PC-3 (cell line): ENCODE results near the gene RALGAPA1. TPM values are rescaled to one million over a fixed set of nuclear protein-coding genes. Genes with fewer than 3 reads are reported as not detected.

Experiments used
- ATAC-seq: fragments of 200-7000 bp; cut with Tn5 transposase; 2 replicates; pipeline ENCODE4 v1.9.1; 2020; ENCODE audit warnings: mild to moderate bottlenecking, moderate library complexity
- BruUV-seq: library from RNA; stranded (reverse); fragments of 400-500 nt; replicated peaks from 2 replicates; lab custom pipeline; 2021; lab: Mats Ljungman, UMichigan
- CTCF ChIA-PET: fragments of 300-600 bp; sonication (Branson Sonifier 250); formaldehyde crosslinking; loops from one replicate; lab custom pipeline; 2022; ENCODE audit warnings: antibody characterized with exemption; lab: Charles Lee
- POLR2A ChIA-PET: fragments of 300-600 bp; sonication (Branson Sonifier 250); formaldehyde crosslinking; loops from one replicate; lab custom pipeline; 2022; ENCODE audit warnings: antibody characterized with exemption; ENCODE audit not compliant: unreplicated experiment; lab: Charles Lee
- DNase-seq: peaks from one replicate; pipeline ENCODE4 v3.0.0-alpha.2; 2015
- H2AFZ ChIP-seq: fragments of 300-600 bp; sonication (generic); 2 replicates; pipeline ENCODE4 v1.6.0; 2016; ENCODE audit warnings: antibody characterized with exemption, low read length
- H3F3A ChIP-seq: fragments of 300-600 bp; sonication (generic); one replicate; pipeline ENCODE4 v1.6.0; 2017; ENCODE audit warnings: antibody characterized with exemption, low read length, control low read depth, mild to moderate bottlenecking; ENCODE audit not compliant: unreplicated experiment
- H3K27ac ChIP-seq: fragments of 300-600 bp; sonication (generic); 2 replicates; pipeline ENCODE4 v1.5.1; 2016; ENCODE audit warnings: mild to moderate bottlenecking, low read length
- H3K27me3 ChIP-seq: fragments of 300-600 bp; sonication (generic); 2 replicates; pipeline ENCODE4 v1.6.1; 2016; ENCODE audit warnings: low read length, mixed read lengths
- H3K36me3 ChIP-seq: fragments of 300-600 bp; sonication (generic); 2 replicates; pipeline ENCODE4 v1.6.1; 2016; ENCODE audit warnings: low read depth, mixed run types, low read length, mixed read lengths
- H3K4me1 ChIP-seq: fragments of 300-600 bp; sonication (generic); 2 replicates; pipeline ENCODE4 v1.5.1; 2016; ENCODE audit warnings: low read length; ENCODE audit not compliant: insufficient read depth
- H3K4me2 ChIP-seq: fragments of 300-600 bp; sonication (generic); 2 replicates; pipeline ENCODE4 v1.6.0; 2016; ENCODE audit warnings: low read length
- H3K4me3 ChIP-seq: fragments of 300-600 bp; sonication (generic); 2 replicates; pipeline ENCODE4 v1.5.1; 2016; ENCODE audit warnings: mild to moderate bottlenecking, low read length, mixed read lengths
- H3K79me2 ChIP-seq: fragments of 300-600 bp; sonication (generic); 2 replicates; pipeline ENCODE4 v1.6.1; 2017; ENCODE audit warnings: low read length, mixed read lengths
- H3K9ac ChIP-seq: fragments of 300-600 bp; sonication (generic); 2 replicates; pipeline ENCODE4 v1.6.0; 2016; ENCODE audit warnings: mild to moderate bottlenecking, low read length
- H3K9me2 ChIP-seq: fragments of 300-600 bp; sonication (generic); replicated peaks from 2 replicates; pipeline ENCODE4 v1.6.1; 2016; ENCODE audit warnings: mixed run types, low read length, mixed read lengths
- H3K9me3 ChIP-seq: fragments of 300-600 bp; sonication (generic); 2 replicates; pipeline ENCODE4 v1.6.1; 2016; ENCODE audit warnings: low read length, mixed read lengths
- H4K20me1 ChIP-seq: fragments of 300-600 bp; sonication (generic); 2 replicates; pipeline ENCODE4 v1.6.1; 2016; ENCODE audit warnings: low read length, mixed read lengths
- EZH2 ChIP-seq: fragments of 300-600 bp; sonication (generic); IDR thresholded peaks from one replicate; pipeline ENCODE4 v1.6.1; 2017; ENCODE audit warnings: antibody characterized with exemption, mild to moderate bottlenecking, low read length; ENCODE audit not compliant: unreplicated experiment
- EZH2phosphoT487 ChIP-seq: fragments of 300-600 bp; sonication (generic); IDR thresholded peaks from 2 replicates; pipeline ENCODE4 v1.6.1; 2018; ENCODE audit warnings: mild to moderate bottlenecking, antibody characterized with exemption, low read length, borderline replicate concordance
- intact Hi-C: fragments of 100-400 bp; cut with micrococcal nuclease; formaldehyde crosslinking; loops from 2 replicates; pipeline ENCODE4 v1.9.0; 2023
- total RNA-seq: library from RNA; depleted of rRNA; stranded (reverse); fragments of >200 nt; gene quantifications from 2 replicates; pipeline ENCODE4 v1.2.3, GENCODE V29; 2014; rRNA removed
- TF ChIP-seq, protein P1 (sequence below): fragments of 300-600 bp; sonication (generic); conservative IDR thresholded peaks from 2 replicates; pipeline ENCODE4 v1.5.1; 2017; ENCODE audit warnings: antibody characterized with exemption, low read depth, mild to moderate bottlenecking, low read length

The RALGAPA1 gene
- total RNA-seq, 1 experiment from 2014 or later, result 20.3 TPM

DNA sequence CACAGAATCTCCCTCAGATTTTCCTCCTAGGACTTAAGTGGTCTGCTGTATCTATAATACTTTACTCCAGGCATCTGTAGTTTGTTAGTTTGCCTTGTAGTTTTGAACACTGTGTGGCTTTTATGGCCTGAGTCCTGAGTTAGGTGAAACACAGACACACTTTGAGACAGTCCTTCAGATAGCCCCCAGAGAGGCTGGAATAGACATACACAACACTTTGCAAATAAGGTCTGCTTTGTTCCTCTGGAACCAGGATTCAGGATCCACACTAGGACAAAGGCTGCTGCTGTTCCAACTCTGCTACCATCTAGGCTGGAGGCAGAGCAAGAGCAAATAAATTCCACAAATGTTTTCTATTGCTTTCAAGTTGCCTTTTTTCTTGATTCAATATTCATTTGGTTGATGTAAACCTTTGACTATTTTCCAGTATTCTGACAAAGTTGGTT is 316.5 kb downstream of the RALGAPA1 start:
- no peak overlapping the region for H3K9ac ChIP-seq
- no peaks in the 10 kb centered on the region for H3K36me3 ChIP-seq
- H2AFZ ChIP-seq, result no peak overlapping the region
- ATAC-seq, result no peak
- no peak overlapping the region for H3K4me3 ChIP-seq
- DNase-seq, result no peak
- no peaks in the 10 kb centered on the region for H4K20me1 ChIP-seq
- no TSS peak for BruUV-seq
- peaks cover 7% of the 10 kb centered on the region; the same call in 1 of the 2 replicates for H3K9me3 ChIP-seq
- CTCF ChIA-PET, result no interaction called here
- no peaks in the 10 kb centered on the region for H3K9me2 ChIP-seq
- no peaks in the 10 kb centered on the region for H3F3A ChIP-seq
- H3K4me2 ChIP-seq, result no peak overlapping the region
- POLR2A ChIA-PET, result no interaction called here
- intact Hi-C loops, result no loop called here
- no peaks in the 10 kb centered on the region for H3K27me3 ChIP-seq
- H3K27ac ChIP-seq, result no peak overlapping the region
- no peaks in the 10 kb centered on the region for H3K4me1 ChIP-seq
- H3K79me2 ChIP-seq, result no peaks in the 10 kb centered on the region
- TF ChIP-seq, protein P1, sequence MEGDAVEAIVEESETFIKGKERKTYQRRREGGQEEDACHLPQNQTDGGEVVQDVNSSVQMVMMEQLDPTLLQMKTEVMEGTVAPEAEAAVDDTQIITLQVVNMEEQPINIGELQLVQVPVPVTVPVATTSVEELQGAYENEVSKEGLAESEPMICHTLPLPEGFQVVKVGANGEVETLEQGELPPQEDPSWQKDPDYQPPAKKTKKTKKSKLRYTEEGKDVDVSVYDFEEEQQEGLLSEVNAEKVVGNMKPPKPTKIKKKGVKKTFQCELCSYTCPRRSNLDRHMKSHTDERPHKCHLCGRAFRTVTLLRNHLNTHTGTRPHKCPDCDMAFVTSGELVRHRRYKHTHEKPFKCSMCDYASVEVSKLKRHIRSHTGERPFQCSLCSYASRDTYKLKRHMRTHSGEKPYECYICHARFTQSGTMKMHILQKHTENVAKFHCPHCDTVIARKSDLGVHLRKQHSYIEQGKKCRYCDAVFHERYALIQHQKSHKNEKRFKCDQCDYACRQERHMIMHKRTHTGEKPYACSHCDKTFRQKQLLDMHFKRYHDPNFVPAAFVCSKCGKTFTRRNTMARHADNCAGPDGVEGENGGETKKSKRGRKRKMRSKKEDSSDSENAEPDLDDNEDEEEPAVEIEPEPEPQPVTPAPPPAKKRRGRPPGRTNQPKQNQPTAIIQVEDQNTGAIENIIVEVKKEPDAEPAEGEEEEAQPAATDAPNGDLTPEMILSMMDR, result no peak
- TF ChIP-seq EZH2, result no peak
- no peak for TF ChIP-seq EZH2phosphoT487

Other genes with a start within 250 kb of the RALGAPA1 start
- gene BRMS1L, start 17.0 kb upstream of the RALGAPA1 start, total RNA-seq, result 4.8 and 10.3 TPM in 2 replicates